Bronchial epithelial cell (primary cell): ENCODE measurements around the gene AGPAT3. TPM values are rescaled to one million over a fixed set of nuclear protein-coding genes. Genes with fewer than 3 reads are reported as not detected.

Source experiments
- DNase-seq: peaks from one replicate; pipeline ENCODE4 v3.0.0-alpha.2; 2010; ENCODE audit warnings: low read depth
- FAIRE-seq: peaks from 2 replicates; lab custom pipeline; 2011; peaks lifted over from hg19 to GRCh38; lab: Jason Lieb, UNC
- H3K27me3 ChIP-seq: 2 replicates; pipeline ENCODE4 v1.5.1; 2011; ENCODE audit warnings: low read length; ENCODE audit not compliant: control insufficient read depth, insufficient read depth
- H3K36me3 ChIP-seq: 2 replicates; pipeline ENCODE4 v1.5.1; 2011; ENCODE audit warnings: low read length; ENCODE audit not compliant: control insufficient read depth, insufficient read depth
- H3K4me3 ChIP-seq: 2 replicates; pipeline ENCODE4 v1.5.1; 2011; ENCODE audit warnings: mild to moderate bottlenecking, low read depth, low read length, control low read depth
- total RNA-seq: library from RNA; depleted of rRNA; stranded (reverse); fragments of >200 nt; gene quantifications from 2 replicates; pipeline ENCODE4 v1.2.1, GENCODE V29; 2014
- TF ChIP-seq, protein P1 (sequence below): IDR thresholded peaks from 2 replicates; pipeline ENCODE4 v1.5.1; 2011; ENCODE audit warnings: mild to moderate bottlenecking, moderate library complexity, low read length, control low read depth, inconsistent platforms; ENCODE audit not compliant: insufficient read depth, severe bottlenecking

Gene AGPAT3
- total RNA-seq, 1 donor from 2014 or later, result 40.5 TPM

DNA sequence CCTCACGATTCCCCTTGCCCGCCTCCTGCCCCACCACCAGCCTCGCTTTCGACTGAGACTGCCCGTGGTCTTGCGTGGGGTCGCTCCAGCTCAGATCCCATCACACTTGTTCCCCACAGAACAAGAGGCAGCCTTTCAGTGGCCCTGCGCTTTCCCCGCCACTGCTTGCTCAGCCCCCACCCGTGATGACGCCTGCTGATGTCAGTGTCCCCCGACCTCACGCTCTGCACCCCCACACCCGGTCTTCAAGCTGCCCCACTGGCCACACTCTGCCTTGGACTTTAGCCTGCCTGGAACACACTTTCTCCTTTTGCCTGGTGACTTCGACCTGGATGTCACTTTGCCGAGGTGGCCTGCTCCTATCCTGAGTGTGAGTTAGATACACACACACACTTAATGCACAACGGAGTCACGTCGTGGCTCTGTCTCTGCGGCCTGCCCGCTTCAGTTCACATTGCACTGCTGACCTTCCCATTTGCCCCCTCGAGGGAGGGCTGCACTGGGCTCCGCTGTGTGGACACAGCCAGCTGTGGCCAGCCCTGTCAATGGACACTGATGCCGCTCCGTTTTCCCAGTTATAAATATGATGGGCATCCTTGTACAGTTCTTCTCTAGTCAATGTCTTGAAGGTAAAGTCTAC is 13.0 kb downstream of the AGPAT3 start:
- DNase-seq (no peak), FAIRE-seq (no peak)
- Histone ChIP-seq H3K36me3 (peaks cover 2% of the 10 kb centered on the region), H3K4me3 (no peak overlapping the region), H3K27me3 (no peaks in the 10 kb centered on the region)
- TF ChIP-seq, protein P1, sequence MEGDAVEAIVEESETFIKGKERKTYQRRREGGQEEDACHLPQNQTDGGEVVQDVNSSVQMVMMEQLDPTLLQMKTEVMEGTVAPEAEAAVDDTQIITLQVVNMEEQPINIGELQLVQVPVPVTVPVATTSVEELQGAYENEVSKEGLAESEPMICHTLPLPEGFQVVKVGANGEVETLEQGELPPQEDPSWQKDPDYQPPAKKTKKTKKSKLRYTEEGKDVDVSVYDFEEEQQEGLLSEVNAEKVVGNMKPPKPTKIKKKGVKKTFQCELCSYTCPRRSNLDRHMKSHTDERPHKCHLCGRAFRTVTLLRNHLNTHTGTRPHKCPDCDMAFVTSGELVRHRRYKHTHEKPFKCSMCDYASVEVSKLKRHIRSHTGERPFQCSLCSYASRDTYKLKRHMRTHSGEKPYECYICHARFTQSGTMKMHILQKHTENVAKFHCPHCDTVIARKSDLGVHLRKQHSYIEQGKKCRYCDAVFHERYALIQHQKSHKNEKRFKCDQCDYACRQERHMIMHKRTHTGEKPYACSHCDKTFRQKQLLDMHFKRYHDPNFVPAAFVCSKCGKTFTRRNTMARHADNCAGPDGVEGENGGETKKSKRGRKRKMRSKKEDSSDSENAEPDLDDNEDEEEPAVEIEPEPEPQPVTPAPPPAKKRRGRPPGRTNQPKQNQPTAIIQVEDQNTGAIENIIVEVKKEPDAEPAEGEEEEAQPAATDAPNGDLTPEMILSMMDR, result no peak

- FAIRE-seq, result no peak
- H3K4me3 ChIP-seq, result no peak overlapping the region
- TF ChIP-seq, protein P1, result no peak
- no peaks in the 10 kb centered on the region for H3K27me3 ChIP-seq
- no peaks in the 10 kb centered on the region for H3K36me3 ChIP-seq
- DNase-seq, result no peak
Observed at GRCh38 chr21:43879348-43880110, 14.5 kb downstream of the AGPAT3 start.

DNA sequence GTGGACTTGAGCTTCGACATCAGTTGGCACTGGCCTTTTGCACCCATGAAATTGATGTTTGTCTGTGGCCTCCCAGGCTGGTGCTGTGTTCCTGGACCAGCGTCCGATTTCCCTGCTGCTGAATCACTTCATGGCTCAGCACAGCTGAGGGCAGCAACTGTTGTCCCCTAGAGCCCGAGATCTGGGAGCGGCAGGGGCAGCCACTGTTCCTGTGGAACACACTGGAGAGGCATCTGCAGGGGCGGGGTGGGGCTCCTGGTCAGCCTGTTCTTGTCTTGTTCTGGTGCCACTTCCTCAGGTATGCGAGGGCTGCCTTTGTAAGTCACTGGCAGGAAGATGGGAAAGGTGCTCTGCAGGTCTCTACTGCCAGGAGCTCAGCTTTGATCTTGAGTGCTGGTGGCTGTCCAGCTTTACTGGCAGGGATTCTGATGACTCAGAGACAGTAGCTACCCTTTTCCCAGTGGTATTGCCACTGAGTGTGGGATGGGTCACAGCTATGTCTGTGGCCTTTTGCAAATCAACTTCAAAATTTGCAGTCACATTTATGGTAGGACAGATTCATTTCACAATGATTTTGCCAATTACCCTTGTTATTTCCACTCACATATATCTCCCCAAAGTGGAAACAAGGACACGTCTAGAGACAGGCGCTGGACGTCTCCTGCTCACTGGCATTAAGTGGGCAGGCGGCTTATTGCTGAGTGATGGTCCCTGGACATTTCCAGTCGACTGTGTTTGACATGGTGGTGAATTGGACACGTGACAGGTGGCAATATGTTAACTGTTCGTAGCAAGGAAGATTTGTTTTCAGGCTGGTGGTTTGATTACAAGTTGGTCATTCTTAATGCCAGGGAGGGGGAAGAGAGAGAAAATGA is 15.3 kb downstream of the AGPAT3 start:
- H3K27me3 ChIP-seq, result no peaks in the 10 kb centered on the region

DNA sequence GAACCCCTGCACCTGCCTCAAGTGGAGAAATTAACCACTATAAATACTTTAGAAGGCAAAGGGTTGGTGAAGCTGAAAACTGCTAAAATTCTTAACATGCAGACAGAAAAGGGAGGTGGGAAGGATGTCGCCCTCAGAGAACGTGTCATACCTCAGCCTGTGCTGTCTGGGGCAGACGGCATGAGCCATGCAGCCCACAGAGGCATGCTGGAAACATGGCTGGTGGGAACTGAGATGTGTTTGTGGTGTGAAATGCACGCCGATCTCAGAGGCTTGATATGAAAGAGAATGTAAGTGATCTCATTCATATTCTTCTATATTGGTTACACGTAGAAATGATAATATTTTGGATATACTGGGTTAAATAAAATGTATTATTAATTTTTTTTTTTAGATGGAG is 16.3 kb downstream of the AGPAT3 start:
- Histone ChIP-seq H3K36me3 (no peaks in the 10 kb centered on the region), H3K4me3 (no peak overlapping the region), H3K27me3 (no peaks in the 10 kb centered on the region)
- DNase-seq (no peak), FAIRE-seq (no peak)
- TF ChIP-seq, protein P1, result no peak

More for the DNA sequence above, 15.3 kb downstream of the AGPAT3 start:
- no peak overlapping the region for H3K4me3 ChIP-seq
- TF ChIP-seq, protein P1, result no peak
- peak; percentile 92 for FAIRE-seq
- H3K36me3 ChIP-seq, result no peaks in the 10 kb centered on the region
- DNase-seq, result peak; percentile 41

- no peak overlapping the region for H3K4me3 ChIP-seq
- H3K27me3 ChIP-seq, result no peaks in the 10 kb centered on the region
- FAIRE-seq (no peak), DNase-seq (no peak)
- no peaks in the 10 kb centered on the region for H3K36me3 ChIP-seq
- TF ChIP-seq, protein P1, result no peak
Observed at GRCh38 chr21:43881935-43882334, 16.9 kb downstream of the AGPAT3 start.
